HepG2 (cell line): ENCODE results near the gene SHROOM2. TPM values are rescaled to one million over a fixed set of nuclear protein-coding genes. Genes with fewer than 3 reads are reported as not detected.

Source experiments
- ATAC-seq: fragments of 200-7000 bp; cut with Tn5 transposase; 3 replicates; pipeline ENCODE4 v1.9.1; 2020; ENCODE audit warnings: mild to moderate bottlenecking, moderate library complexity
- BruUV-seq: library from RNA; stranded (reverse); fragments of 400-500 nt; replicated peaks from 2 replicates; lab custom pipeline; 2021; lab: Mats Ljungman, UMichigan
- CTCF ChIA-PET: fragments of 300-600 bp; formaldehyde crosslinking; extraction: SDS; loops from one replicate; lab custom pipeline; 2021; ENCODE audit warnings: low total read pairs, inconsistent platforms, low intra/inter-chr PET ratio; lab: Yijun Ruan, JAX
- POLR2A ChIA-PET: fragments of 350-600 bp; sonication (Branson Sonifier 250); formaldehyde crosslinking; loops from one replicate; lab custom pipeline; 2020; ENCODE audit warnings: antibody characterized with exemption, inconsistent platforms; lab: Yijun Ruan, JAX
- DNase-seq: peaks from one replicate; pipeline ENCODE4 v3.0.0-alpha.2; 2015; ENCODE audit warnings: low spot score
- FAIRE-seq: peaks from 3 replicates; lab custom pipeline; 2011; peaks lifted over from hg19 to GRCh38; lab: Jason Lieb, UNC
- H2AFZ ChIP-seq: one replicate; pipeline ENCODE4 v1.6.1; 2011; ENCODE audit warnings: low read length, inconsistent platforms
- H3K27ac ChIP-seq: fragments of 300-600 bp; 3 replicates; pipeline ENCODE4 v1.8.0; 2011; ENCODE audit warnings: mixed run types, mild to moderate bottlenecking, mixed read lengths, low read length, inconsistent platforms; ENCODE audit not compliant: insufficient read depth; ENCODE audit errors: extremely low read length
- H3K27me3 ChIP-seq, 2 experiments: fragments of 200-600 bp in 1 of 2; 2 replicates in 1 of 2; 3 replicates in 1 of 2; pipeline versions ENCODE4 v1.6.0 to v1.8.0; 2011; ENCODE audit warnings: low read length in 2 of 2, mild to moderate bottlenecking in 2 of 2, moderate library complexity in 2 of 2, inconsistent platforms in 1 of 2; ENCODE audit not compliant: insufficient read depth in 2 of 2, control insufficient read depth in 1 of 2
- H3K36me3 ChIP-seq, 2 experiments: fragments of 200-600 bp in 1 of 2; replicated peaks in 1 of 2; 2 replicates in 1 of 2; 3 replicates in 1 of 2; pipeline versions ENCODE4 v1.5.1 to v1.8.0; 2011; ENCODE audit warnings: low read length in 2 of 2, inconsistent platforms in 1 of 2; ENCODE audit not compliant: insufficient read depth in 2 of 2, control insufficient read depth in 1 of 2
- H3K4me1 ChIP-seq: 2 replicates; pipeline ENCODE4 v1.5.1; 2012; ENCODE audit warnings: low read length, inconsistent platforms; ENCODE audit not compliant: insufficient read depth
- H3K4me2 ChIP-seq: 2 replicates; pipeline ENCODE4 v1.6.0; 2011; ENCODE audit warnings: low read depth, low read length, inconsistent platforms
- H3K4me3 ChIP-seq, 3 experiments: fragments of 200-600 bp in 1 of 3; sonication (generic), shearing (Covaris generic) in 1 of 3; replicated peaks in 1 of 3; 2 replicates each; pipeline ENCODE4 v1.5.1; 2011 to 2016; ENCODE audit warnings: low read length in 3 of 3, inconsistent platforms in 2 of 3, low read depth in 2 of 3, mild to moderate bottlenecking in 2 of 3, control low read depth in 1 of 3, mixed read lengths in 1 of 3; ENCODE audit not compliant: insufficient read depth in 1 of 3
- H3K79me2 ChIP-seq: one replicate; pipeline ENCODE4 v1.6.1; 2011; ENCODE audit warnings: low read length, inconsistent platforms; ENCODE audit not compliant: insufficient read depth
- H3K9ac ChIP-seq: 2 replicates; pipeline ENCODE4 v1.6.0; 2011; ENCODE audit warnings: mild to moderate bottlenecking, low read depth, low read length, inconsistent platforms; ENCODE audit not compliant: insufficient read depth
- H3K9me3 ChIP-seq: 2 replicates; pipeline ENCODE4 v1.5.1; 2012; ENCODE audit warnings: mild to moderate bottlenecking, low read length
- H4K20me1 ChIP-seq: 2 replicates; pipeline ENCODE4 v1.6.0; 2011; ENCODE audit warnings: inconsistent platforms, mild to moderate bottlenecking, low read length, moderate library complexity; ENCODE audit not compliant: insufficient read depth
- GMEB1 ChIP-seq: sonication (generic); formaldehyde crosslinking; IDR thresholded peaks from 2 replicates; pipeline ENCODE4 v1.5.1; 2020; ENCODE audit warnings: missing genetic modification reagents, mild to moderate bottlenecking, borderline replicate concordance
- MAFG ChIP-seq: sonication (generic); formaldehyde crosslinking; IDR thresholded peaks from 2 replicates; pipeline ENCODE4 v1.5.1; 2020; ENCODE audit warnings: mild to moderate bottlenecking, missing genetic modification reagents
- NFIB ChIP-seq: sonication (generic); formaldehyde crosslinking; IDR thresholded peaks from 2 replicates; pipeline ENCODE4 v1.9.0; 2021; ENCODE audit warnings: missing genetic modification reagents, mild to moderate bottlenecking, borderline replicate concordance
- RBM22 ChIP-seq: fragments of 200-400 bp; formaldehyde crosslinking; optimal IDR thresholded peaks from 2 replicates; pipeline ENCODE3; 2017; ENCODE audit warnings: mild to moderate bottlenecking, low read length, moderate library complexity
- ZNF747 ChIP-seq: sonication (generic); formaldehyde crosslinking; IDR thresholded peaks from 2 replicates; pipeline ENCODE4 v1.8.1; 2023; ENCODE audit warnings: missing genetic modification reagents, mild to moderate bottlenecking, borderline replicate concordance
- ZNF782 ChIP-seq: sonication (generic); formaldehyde crosslinking; IDR thresholded peaks from 2 replicates; pipeline ENCODE4 v1.4.0; 2020; ENCODE audit warnings: missing genetic modification reagents, mild to moderate bottlenecking, borderline replicate concordance
- ZNF800 ChIP-seq: sonication (generic); formaldehyde crosslinking; IDR thresholded peaks from 2 replicates; pipeline ENCODE4 v1.4.0; 2020; ENCODE audit warnings: missing genetic modification reagents
- WGBS: methylation state at CpG from one replicate; pipeline ENCODE4 v1.1.6; 2017; ENCODE audit warnings: low lambda C conversion rate; 5-methylcytosine and 5-hydroxymethylcytosine counted together
- in situ Hi-C: cut with HindIII; loops from 2 replicates; pipeline ENCODE4 v1.10.0; 2017; ENCODE audit warnings: low pct_unique_long_range_greater_than_20kb; ENCODE audit not compliant: extremely low pct_ligation_motif_present
- intact Hi-C: fragments of 100-400 bp; cut with micrococcal nuclease; formaldehyde crosslinking; loops from one replicate; pipeline ENCODE4 v1.10.0; 2022; ENCODE audit not compliant: unreplicated experiment
- polyA plus RNA-seq, 8 experiments: library from polyadenylated mRNA; depleted of rRNA in 3 of 8; stranded (reverse) in 7 of 8; unstranded in 1 of 8; fragments of >200 nt; fragmentation: Illumina TruSeq in 4 of 8; extraction: Trizol in 4 of 8; gene quantifications; 2 replicates each; pipeline versions ENCODE4 v1.2.1 to v1.2.3, GENCODE V29; 2011 to 2016; ENCODE audit warnings: low read depth in 4 of 8, missing spikeins in 1 of 8, mixed read lengths in 1 of 8; ENCODE audit not compliant: insufficient read depth in 1 of 8
- total RNA-seq, 5 experiments: library from RNA; depleted of rRNA; stranded (reverse); fragments of >200 nt; fragmentation: Illumina TruSeq; extraction: Trizol; gene quantifications; 2 replicates each; pipeline ENCODE4 v1.2.3, GENCODE V29; 2016; ENCODE audit warnings: low read depth in 1 of 5

Gene SHROOM2
- total and polyA plus RNA-seq, 2 of the 13 experiments (the other 11 are each of a cell fraction or from before 2014, with no cell fraction given), result 0.92 to 1.4 TPM

GRCh38 chrX:9864011-9864410 lies 77.8 kb downstream of the SHROOM2 start:
- intact Hi-C loops, result no loop called here

More at GRCh38 chrX:9864011-9864410, 77.8 kb downstream of the SHROOM2 start:
- Histone ChIP-seq H2AFZ (no peak overlapping the region), H3K4me2 (no peak overlapping the region), H4K20me1 (no peaks in the 10 kb centered on the region), H3K9me3 (no peaks in the 10 kb centered on the region), H3K4me3 (no peak overlapping the region), H3K27me3 (no peaks in the 10 kb centered on the region), H3K9ac (no peak overlapping the region), H3K4me1 (peaks cover 24% of the 10 kb centered on the region), H3K36me3 (no peaks in the 10 kb centered on the region), H3K27ac (no peak overlapping the region), H3K79me2 (no peaks in the 10 kb centered on the region)
- in situ Hi-C loops, result no loop called here
- ATAC-seq (no peak), DNase-seq (no peak), FAIRE-seq (no peak)
- WGBS, result 89% methylated on average over 8 of the region's 10 CpGs
- ChIA-PET CTCF (no interaction called here), POLR2A (no interaction called here)
- no peak for TF ChIP-seq ZNF782 (CRISPR knock-in tag)
- no peak for TF ChIP-seq GMEB1 (CRISPR knock-in tag)
- no peak for TF ChIP-seq ZNF800 (CRISPR knock-in tag)
- no peak for TF ChIP-seq RBM22
- no peak for TF ChIP-seq MAFG (CRISPR knock-in tag)
- no peak for TF ChIP-seq NFIB (CRISPR knock-in tag)
- TF ChIP-seq ZNF747 (CRISPR knock-in tag), result no peak
- no TSS peak for BruUV-seq
